Islet of Langerhans (tissue), 1 donor: ENCODE results near the gene SECTM1.

Experiments used
- FAIRE-seq: peaks from one replicate; lab custom pipeline; 2011; peaks lifted over from hg19 to GRCh38; lab: Jason Lieb, UNC

Gene SECTM1

DNA sequence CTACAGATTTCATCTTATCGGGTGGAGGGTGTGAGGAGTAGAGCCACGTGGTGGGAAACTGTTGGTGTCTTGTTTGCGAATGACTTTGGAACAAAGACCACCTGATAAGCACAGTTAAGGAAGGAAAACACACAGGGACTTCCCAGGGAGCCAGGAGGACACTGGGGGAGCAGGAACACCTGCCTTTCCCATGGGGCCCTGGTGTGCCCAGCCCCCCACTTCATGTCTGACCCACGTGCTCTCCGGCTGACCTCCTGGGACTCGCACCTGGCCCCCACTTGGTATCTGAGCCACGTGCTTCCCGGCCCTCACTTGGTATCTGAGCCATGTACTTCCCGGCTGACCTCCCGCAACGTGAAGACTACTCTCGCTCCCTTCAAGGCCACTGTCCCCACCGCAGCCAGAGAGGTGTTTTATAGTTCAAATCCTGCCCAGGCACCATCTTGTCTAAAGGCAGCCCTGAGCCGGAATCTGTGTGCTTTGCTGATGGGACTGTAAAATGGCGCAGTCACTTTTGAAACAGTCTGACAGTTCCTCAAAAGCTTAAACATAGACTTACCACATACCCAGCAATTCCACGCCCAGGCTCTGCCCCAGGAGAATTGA, 54.7 kb downstream of the SECTM1 start:
- no peak for FAIRE-seq

- FAIRE-seq: no peak
These were observed 55.3 kb downstream of the SECTM1 start for GRCh38 chr17:82278308-82278707.

GRCh38 chr17:82277851-82278250, 55.7 kb downstream of the SECTM1 start:
- no peak for FAIRE-seq

- FAIRE-seq: no peak
These were observed 56.6 kb downstream of the SECTM1 start for GRCh38 chr17:82276938-82277337.

GRCh38 chr17:82275326-82275725, 58.2 kb downstream of the SECTM1 start:
- FAIRE-seq: no peak

DNA sequence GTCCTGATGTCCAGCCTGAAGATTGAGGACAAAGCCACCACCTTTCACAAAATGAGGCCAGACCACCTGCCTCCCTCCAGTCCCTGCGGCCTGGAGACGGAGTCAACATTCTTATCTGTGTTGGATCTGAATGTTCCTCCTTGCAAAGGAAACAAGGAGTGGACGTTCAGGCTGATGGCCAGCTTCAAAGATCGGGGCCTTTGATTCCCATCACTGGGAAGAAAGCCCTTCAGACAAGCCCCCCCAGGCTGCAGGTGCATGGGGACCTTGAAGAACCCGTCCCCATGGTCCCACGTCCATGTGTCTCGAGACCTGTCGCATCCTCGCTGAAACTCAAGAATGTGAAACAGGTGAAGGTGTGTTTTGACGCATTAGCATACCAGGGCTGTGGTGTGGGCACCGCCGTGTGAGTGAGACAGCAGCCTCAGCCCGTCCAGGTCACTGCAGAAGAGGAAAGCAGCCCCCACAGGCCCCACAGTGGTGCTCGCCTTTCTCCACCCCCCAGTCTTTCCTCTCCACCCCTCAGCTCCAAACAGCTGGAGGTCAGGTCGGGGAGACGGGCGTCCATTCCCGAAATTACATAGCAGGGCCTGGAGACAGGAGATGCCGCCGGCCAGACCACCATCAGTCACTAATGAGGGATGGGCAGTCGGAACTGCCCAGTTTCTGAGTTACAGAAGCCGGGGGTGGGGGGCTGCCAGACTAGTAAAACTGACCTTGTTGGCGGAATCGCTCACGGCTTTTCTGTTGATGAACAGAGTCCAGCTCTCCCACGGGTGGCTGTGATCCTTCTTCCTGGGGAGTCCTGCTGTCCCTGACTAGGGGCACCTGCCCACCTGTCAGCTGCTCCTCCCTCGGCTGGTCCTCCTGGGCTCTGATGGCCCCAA, 59.2 kb downstream of the SECTM1 start:
- FAIRE-seq: no peak

GRCh38 chr17:82273327-82274133, 60.0 kb downstream of the SECTM1 start, which contains the start of gene CSNK1D:
TSS of gene CSNK1D (minus strand) at chr17:82273700. CDS start at chr17:82273381, 319 bp downstream.
- no peak for FAIRE-seq

- FAIRE-seq: no peak
These were observed 60.9 kb downstream of the SECTM1 start for GRCh38 chr17:82272495-82273326.

GRCh38 chr17:82271401-82271800, 62.2 kb downstream of the SECTM1 start:
- FAIRE-seq: no peak
